GM23338 (cell line): Measurements from ENCODE around the gene YY1AP1. TPM values are rescaled to one million over a fixed set of nuclear protein-coding genes. Genes with fewer than 3 reads are reported as not detected.

Source experiments
- ATAC-seq: fragments of 200-7000 bp; cut with Tn5 transposase; 3 replicates; pipeline ENCODE4 v1.9.1; 2020
- DNase-seq: peaks from one replicate; pipeline ENCODE4 v3.0.0-alpha.2; 2015; ENCODE audit warnings: low spot score
- H2AFZ ChIP-seq: fragments of 200-600 bp; sonication (generic); 2 replicates; pipeline ENCODE4 v1.8.0; 2016; ENCODE audit warnings: antibody characterized with exemption, mild to moderate bottlenecking, moderate library complexity
- H3F3A ChIP-seq: fragments of 200-600 bp; sonication (generic); replicated peaks from 2 replicates; pipeline ENCODE4 v1.8.0; 2017; ENCODE audit warnings: antibody characterized with exemption, mixed run types, low read depth
- H3K27ac ChIP-seq: fragments of 200-600 bp; sonication (generic); 2 replicates; pipeline ENCODE4 v1.6.1; 2016; ENCODE audit warnings: low read depth
- H3K27me3 ChIP-seq: fragments of 200-600 bp; sonication (generic); 2 replicates; pipeline ENCODE4 v1.8.0; 2016; ENCODE audit warnings: mild to moderate bottlenecking, mixed run types, moderate library complexity; ENCODE audit not compliant: insufficient read depth
- H3K36me3 ChIP-seq: fragments of 200-600 bp; sonication (generic); 2 replicates; pipeline ENCODE4 v1.8.0; 2016; ENCODE audit warnings: mild to moderate bottlenecking; ENCODE audit not compliant: insufficient read depth
- H3K4me1 ChIP-seq: fragments of 200-600 bp; sonication (generic); 2 replicates; pipeline ENCODE4 v1.8.0; 2016; ENCODE audit warnings: mild to moderate bottlenecking, moderate library complexity; ENCODE audit not compliant: insufficient read depth
- H3K4me2 ChIP-seq: fragments of 200-600 bp; sonication (generic); 2 replicates; pipeline ENCODE4 v1.7.1; 2017; ENCODE audit warnings: mixed run types
- H3K4me3 ChIP-seq: fragments of 200-600 bp; sonication (generic); 2 replicates; pipeline ENCODE4 v1.6.1; 2016; ENCODE audit warnings: mixed run types
- H3K79me2 ChIP-seq: fragments of 200-600 bp; sonication (generic); replicated peaks from 2 replicates; pipeline ENCODE4 v1.8.0; 2017; ENCODE audit warnings: mild to moderate bottlenecking; ENCODE audit not compliant: insufficient read depth
- H3K9me2 ChIP-seq: fragments of 200-600 bp; sonication (generic); 2 replicates; pipeline ENCODE4 v1.8.0; 2017; ENCODE audit not compliant: insufficient read depth
- H4K20me1 ChIP-seq: fragments of 200-600 bp; sonication (generic); replicated peaks from 2 replicates; pipeline ENCODE4 v1.8.0; 2017; ENCODE audit warnings: mild to moderate bottlenecking; ENCODE audit not compliant: insufficient read depth
- H3K27ac Mint-ChIP-seq: 2 replicates; pipeline ENCODE4 v1.8.0; 2020; ENCODE audit warnings: inconsistent platforms, mild to moderate bottlenecking, moderate library complexity, mixed read lengths
- H3K27me3 Mint-ChIP-seq: 3 replicates; pipeline ENCODE4 v1.8.0; 2022; ENCODE audit warnings: low read depth, mild to moderate bottlenecking, moderate library complexity, mixed read lengths, inconsistent platforms; ENCODE audit not compliant: insufficient read depth, poor library complexity
- H3K36me3 Mint-ChIP-seq: 3 replicates; pipeline ENCODE4 v1.8.0; 2021; ENCODE audit warnings: low read depth, mild to moderate bottlenecking, inconsistent platforms, moderate library complexity, mixed read lengths
- H3K4me1 Mint-ChIP-seq: 3 replicates; pipeline ENCODE4 v1.8.0; 2020; ENCODE audit warnings: mild to moderate bottlenecking, inconsistent platforms, mixed read lengths
- H3K4me3 Mint-ChIP-seq: 3 replicates; pipeline ENCODE4 v1.8.0; 2021; ENCODE audit warnings: moderate library complexity, mild to moderate bottlenecking, inconsistent platforms, mixed read lengths
- H3K9me3 Mint-ChIP-seq: 3 replicates; pipeline ENCODE4 v1.8.0; 2020; ENCODE audit warnings: moderate library complexity, mild to moderate bottlenecking, inconsistent platforms, mixed read lengths
- CREB1 ChIP-seq: fragments of 250-450 bp; sonication (Bioruptor Pico); IDR thresholded peaks from 2 replicates; pipeline ENCODE4 v1.5.0; 2020; ENCODE audit warnings: low read depth, mild to moderate bottlenecking, moderate library complexity
- CTCF ChIP-seq, 2 experiments: fragments of 200-600 bp in 1 of 2; sonication (generic) in 1 of 2; conservative IDR thresholded peaks; 2 replicates each; pipeline versions ENCODE4 v1.5.1 to v1.6.1; 2016 to 2017; ENCODE audit warnings: antibody characterized with exemption in 2 of 2, low read depth in 2 of 2, mild to moderate bottlenecking in 2 of 2, moderate library complexity in 1 of 2
- EZH2 ChIP-seq: fragments of 200-600 bp; sonication (generic); IDR thresholded peaks from one replicate; pipeline ENCODE4 v1.8.0; 2017; ENCODE audit warnings: antibody characterized with exemption, mild to moderate bottlenecking, low read depth; ENCODE audit not compliant: unreplicated experiment
- EZH2phosphoT487 ChIP-seq: fragments of 200-600 bp; sonication (generic); IDR thresholded peaks from one replicate; pipeline ENCODE4 v1.8.1; 2018; ENCODE audit warnings: antibody characterized with exemption; ENCODE audit not compliant: unreplicated experiment
- JUNB ChIP-seq: IDR thresholded peaks from one replicate; pipeline ENCODE4 v1.6.1; 2016; ENCODE audit warnings: antibody characterized with exemption; ENCODE audit not compliant: unreplicated experiment
- NANOG ChIP-seq: IDR thresholded peaks from 2 replicates; pipeline ENCODE4 v1.6.1; 2016; ENCODE audit warnings: antibody characterized with exemption, borderline replicate concordance
- POLR2AphosphoS5 ChIP-seq: IDR thresholded peaks from 2 replicates; pipeline ENCODE4 v1.6.1; 2016; ENCODE audit warnings: antibody characterized with exemption, low read depth
- REST ChIP-seq: IDR thresholded peaks from one replicate; pipeline ENCODE4 v1.6.1; 2018; ENCODE audit warnings: antibody characterized with exemption; ENCODE audit not compliant: unreplicated experiment
- STAT1 ChIP-seq: IDR thresholded peaks from one replicate; pipeline ENCODE4 v1.6.1; 2016; ENCODE audit warnings: antibody characterized with exemption; ENCODE audit not compliant: unreplicated experiment
- ZNF114 ChIP-seq: fragments of 250-450 bp; sonication (Bioruptor Pico); IDR thresholded peaks from 2 replicates; pipeline ENCODE4 v1.5.0; 2020; ENCODE audit warnings: mild to moderate bottlenecking, moderate library complexity
- ZNF331 ChIP-seq: fragments of 250-450 bp; sonication (Bioruptor Pico); IDR thresholded peaks from 2 replicates; pipeline ENCODE4 v1.5.0; 2020; ENCODE audit warnings: low read depth, mild to moderate bottlenecking, moderate library complexity
- polyA plus RNA-seq: library from polyadenylated mRNA; unstranded; fragments of >200 nt; fragmentation: Nextera tagmentation; extraction: Ambion mirVana; gene quantifications from 2 replicates; pipeline ENCODE4 v1.2.1, GENCODE V29; 2016
- total RNA-seq: library from RNA; depleted of rRNA; stranded (reverse); fragments of >200 nt; shearing (Covaris generic); gene quantifications from 2 replicates; pipeline ENCODE4 v1.2.3, GENCODE V29; 2014
- TF ChIP-seq, protein P1 (sequence below): IDR thresholded peaks from 2 replicates; pipeline ENCODE4 v1.6.1; 2016; ENCODE audit warnings: antibody characterized with exemption
- TF ChIP-seq, protein P2 (sequence below): fragments of 250-450 bp; sonication (Bioruptor Pico); IDR thresholded peaks from 2 replicates; pipeline ENCODE4 v1.5.0; 2020; ENCODE audit warnings: mild to moderate bottlenecking, moderate library complexity

YY1AP1 gene
- total and polyA plus RNA-seq, 2 experiments from 2014 or later = 21.2 to 66.5 TPM

- TF ChIP-seq ZNF114 (CRISPR knock-in tag) = no peak
- TF ChIP-seq ZNF331 (CRISPR knock-in tag) = no peak
- TF ChIP-seq NANOG = no peak
- no peak for TF ChIP-seq CTCF (conservative IDR thresholded peaks at IDR 0.05; ENCODE audit: low read depth in 2 of 2)
- no peak for TF ChIP-seq EZH2phosphoT487
- no peak for TF ChIP-seq STAT1
- TF ChIP-seq, protein P1, sequence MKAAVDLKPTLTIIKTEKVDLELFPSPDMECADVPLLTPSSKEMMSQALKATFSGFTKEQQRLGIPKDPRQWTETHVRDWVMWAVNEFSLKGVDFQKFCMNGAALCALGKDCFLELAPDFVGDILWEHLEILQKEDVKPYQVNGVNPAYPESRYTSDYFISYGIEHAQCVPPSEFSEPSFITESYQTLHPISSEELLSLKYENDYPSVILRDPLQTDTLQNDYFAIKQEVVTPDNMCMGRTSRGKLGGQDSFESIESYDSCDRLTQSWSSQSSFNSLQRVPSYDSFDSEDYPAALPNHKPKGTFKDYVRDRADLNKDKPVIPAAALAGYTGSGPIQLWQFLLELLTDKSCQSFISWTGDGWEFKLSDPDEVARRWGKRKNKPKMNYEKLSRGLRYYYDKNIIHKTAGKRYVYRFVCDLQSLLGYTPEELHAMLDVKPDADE = no peak
- no peak for TF ChIP-seq JUNB
- no peak for TF ChIP-seq EZH2
- no peak for TF ChIP-seq CREB1 (CRISPR knock-in tag)
- TF ChIP-seq, protein P2, sequence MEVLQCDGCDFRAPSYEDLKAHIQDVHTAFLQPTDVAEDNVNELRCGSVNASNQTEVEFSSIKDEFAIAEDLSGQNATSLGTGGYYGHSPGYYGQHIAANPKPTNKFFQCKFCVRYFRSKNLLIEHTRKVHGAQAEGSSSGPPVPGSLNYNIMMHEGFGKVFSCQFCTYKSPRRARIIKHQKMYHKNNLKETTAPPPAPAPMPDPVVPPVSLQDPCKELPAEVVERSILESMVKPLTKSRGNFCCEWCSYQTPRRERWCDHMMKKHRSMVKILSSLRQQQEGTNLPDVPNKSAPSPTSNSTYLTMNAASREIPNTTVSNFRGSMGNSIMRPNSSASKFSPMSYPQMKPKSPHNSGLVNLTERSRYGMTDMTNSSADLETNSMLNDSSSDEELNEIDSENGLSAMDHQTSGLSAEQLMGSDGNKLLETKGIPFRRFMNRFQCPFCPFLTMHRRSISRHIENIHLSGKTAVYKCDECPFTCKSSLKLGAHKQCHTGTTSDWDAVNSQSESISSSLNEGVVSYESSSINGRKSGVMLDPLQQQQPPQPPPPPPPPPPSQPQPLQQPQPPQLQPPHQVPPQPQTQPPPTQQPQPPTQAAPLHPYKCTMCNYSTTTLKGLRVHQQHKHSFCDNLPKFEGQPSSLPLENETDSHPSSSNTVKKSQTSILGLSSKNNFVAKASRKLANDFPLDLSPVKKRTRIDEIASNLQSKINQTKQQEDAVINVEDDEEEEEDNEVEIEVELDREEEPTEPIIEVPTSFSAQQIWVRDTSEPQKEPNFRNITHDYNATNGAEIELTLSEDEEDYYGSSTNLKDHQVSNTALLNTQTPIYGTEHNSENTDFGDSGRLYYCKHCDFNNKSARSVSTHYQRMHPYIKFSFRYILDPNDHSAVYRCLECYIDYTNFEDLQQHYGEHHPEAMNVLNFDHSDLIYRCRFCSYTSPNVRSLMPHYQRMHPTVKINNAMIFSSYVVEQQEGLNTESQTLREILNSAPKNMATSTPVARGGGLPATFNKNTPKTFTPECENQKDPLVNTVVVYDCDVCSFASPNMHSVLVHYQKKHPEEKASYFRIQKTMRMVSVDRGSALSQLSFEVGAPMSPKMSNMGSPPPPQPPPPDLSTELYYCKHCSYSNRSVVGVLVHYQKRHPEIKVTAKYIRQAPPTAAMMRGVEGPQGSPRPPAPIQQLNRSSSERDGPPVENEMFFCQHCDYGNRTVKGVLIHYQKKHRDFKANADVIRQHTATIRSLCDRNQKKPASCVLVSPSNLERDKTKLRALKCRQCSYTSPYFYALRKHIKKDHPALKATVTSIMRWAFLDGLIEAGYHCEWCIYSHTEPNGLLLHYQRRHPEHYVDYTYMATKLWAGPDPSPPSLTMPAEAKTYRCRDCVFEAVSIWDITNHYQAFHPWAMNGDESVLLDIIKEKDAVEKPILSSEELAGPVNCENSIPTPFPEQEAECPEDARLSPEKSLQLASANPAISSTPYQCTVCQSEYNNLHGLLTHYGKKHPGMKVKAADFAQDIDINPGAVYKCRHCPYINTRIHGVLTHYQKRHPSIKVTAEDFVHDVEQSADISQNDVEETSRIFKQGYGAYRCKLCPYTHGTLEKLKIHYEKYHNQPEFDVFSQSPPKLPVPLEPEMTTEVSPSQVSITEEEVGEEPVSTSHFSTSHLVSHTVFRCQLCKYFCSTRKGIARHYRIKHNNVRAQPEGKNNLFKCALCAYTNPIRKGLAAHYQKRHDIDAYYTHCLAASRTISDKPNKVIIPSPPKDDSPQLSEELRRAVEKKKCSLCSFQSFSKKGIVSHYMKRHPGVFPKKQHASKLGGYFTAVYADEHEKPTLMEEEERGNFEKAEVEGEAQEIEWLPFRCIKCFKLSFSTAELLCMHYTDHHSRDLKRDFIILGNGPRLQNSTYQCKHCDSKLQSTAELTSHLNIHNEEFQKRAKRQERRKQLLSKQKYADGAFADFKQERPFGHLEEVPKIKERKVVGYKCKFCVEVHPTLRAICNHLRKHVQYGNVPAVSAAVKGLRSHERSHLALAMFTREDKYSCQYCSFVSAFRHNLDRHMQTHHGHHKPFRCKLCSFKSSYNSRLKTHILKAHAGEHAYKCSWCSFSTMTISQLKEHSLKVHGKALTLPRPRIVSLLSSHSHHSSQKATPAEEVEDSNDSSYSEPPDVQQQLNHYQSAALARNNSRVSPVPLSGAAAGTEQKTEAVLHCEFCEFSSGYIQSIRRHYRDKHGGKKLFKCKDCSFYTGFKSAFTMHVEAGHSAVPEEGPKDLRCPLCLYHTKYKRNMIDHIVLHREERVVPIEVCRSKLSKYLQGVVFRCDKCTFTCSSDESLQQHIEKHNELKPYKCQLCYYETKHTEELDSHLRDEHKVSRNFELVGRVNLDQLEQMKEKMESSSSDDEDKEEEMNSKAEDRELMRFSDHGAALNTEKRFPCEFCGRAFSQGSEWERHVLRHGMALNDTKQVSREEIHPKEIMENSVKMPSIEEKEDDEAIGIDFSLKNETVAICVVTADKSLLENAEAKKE (CRISPR knock-in tag) = no peak
- no peak for TF ChIP-seq REST
- no peak for TF ChIP-seq POLR2AphosphoS5
- peaks cover 36% of the 10 kb centered on the region for H3K4me1 Mint-ChIP-seq
- H3K4me3 ChIP-seq = no peak overlapping the region
- DNase-seq (peak; percentile 19), ATAC-seq (peak; percentile 61)
- H2AFZ ChIP-seq = no peak overlapping the region
- H3K27ac Mint-ChIP-seq = peak overlapping the region; percentile 75; the same call in 1 of the 2 replicates
- H4K20me1 ChIP-seq = peaks cover 2% of the 10 kb centered on the region
- no peaks in the 10 kb centered on the region for H3K9me2 ChIP-seq
- H3K27me3 ChIP-seq = no peaks in the 10 kb centered on the region
- H3K4me1 ChIP-seq = peaks cover 25% of the 10 kb centered on the region
- H3K4me3 Mint-ChIP-seq = peak overlapping the region; percentile 39; the same call in 1 of the 3 replicates
- peaks cover 91% of the 10 kb centered on the region for H3K79me2 ChIP-seq
- no peaks in the 10 kb centered on the region for H3K27me3 Mint-ChIP-seq
- peaks cover 5% of the 10 kb centered on the region; the same call in 1 of the 2 replicates for H3K36me3 ChIP-seq
- peaks cover 53% of the 10 kb centered on the region for H3K36me3 Mint-ChIP-seq
- peak overlapping the region; percentile 3; the same call in 1 of the 2 replicates for H3K27ac ChIP-seq
- H3K9me3 Mint-ChIP-seq = peaks cover 26% of the 10 kb centered on the region
- H3K4me2 ChIP-seq = 0 out of 2 replicates have a peak overlapping the region, but pooled peaks have one; percentile 13
- no peaks in the 10 kb centered on the region; the same call in 1 of the 2 replicates for H3F3A ChIP-seq
Observed at GRCh38 chr1:155697046-155697445, 8.5 kb upstream of the YY1AP1 start.
